NCI-H524 treated with DMSO at 0.1 percent for 48 hours (cell line): Measurements from ENCODE around the gene C7.
"Not testable (repeated sequence)": the region's sequence is repeated elsewhere in the genome, so short reads cannot be mapped to it uniquely, and the experiment has no call there.

Experiments
- DNase-seq: peaks from one replicate; lab custom pipeline; 2025; lab: John Stamatoyannopoulos, UW

C7 gene

GRCh38 chr5:40991168-40991980 lies 82.1 kb downstream of the C7 start:
- DNase-seq: no peak

- no peak for DNase-seq
These were observed 82.8 kb downstream of the C7 start for GRCh38 chr5:40991981-40992559.

- no peak for DNase-seq
These were observed 86.7 kb downstream of the C7 start for GRCh38 chr5:40995801-40996586.

DNA sequence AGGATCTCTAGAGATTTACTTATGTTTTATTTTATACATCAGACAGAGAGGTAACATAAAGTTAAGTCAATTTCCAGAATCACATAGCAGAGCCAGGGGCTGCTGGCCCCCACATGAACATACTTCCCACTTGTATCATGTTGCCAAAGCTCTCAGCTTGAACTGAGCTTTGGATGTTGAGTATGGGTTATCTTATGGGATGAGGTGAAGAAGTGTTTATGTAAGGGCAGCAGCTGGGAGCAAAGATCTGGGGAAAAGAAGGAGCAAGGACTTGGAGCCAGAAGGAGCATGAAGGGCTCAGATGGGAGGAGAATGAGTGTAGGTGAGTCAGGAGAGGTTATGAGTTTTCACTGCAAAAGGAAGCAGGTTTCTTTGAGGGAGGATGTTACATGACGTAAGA lies 89.8 kb downstream of the C7 start:
- no peak for DNase-seq

DNA sequence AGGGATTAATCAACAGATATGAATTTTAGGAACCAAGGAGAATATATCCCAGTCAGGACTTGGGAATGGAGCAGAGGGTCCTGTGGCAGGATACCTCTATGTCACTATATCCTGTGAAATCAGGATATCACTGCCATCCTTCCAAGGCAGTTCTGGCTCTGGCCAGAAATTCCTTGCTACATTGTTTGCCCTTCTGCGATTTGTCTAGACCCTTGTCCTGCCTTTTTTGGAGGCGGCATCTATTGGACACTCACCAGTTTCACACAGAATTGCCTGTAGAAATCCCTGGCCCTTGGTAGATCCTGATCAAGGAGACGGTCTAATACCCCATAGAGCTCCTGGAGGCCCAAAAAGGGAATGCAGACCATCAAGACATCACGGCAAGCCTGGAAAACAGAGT lies 90.7 kb downstream of the C7 start:
- DNase-seq: no peak

DNA sequence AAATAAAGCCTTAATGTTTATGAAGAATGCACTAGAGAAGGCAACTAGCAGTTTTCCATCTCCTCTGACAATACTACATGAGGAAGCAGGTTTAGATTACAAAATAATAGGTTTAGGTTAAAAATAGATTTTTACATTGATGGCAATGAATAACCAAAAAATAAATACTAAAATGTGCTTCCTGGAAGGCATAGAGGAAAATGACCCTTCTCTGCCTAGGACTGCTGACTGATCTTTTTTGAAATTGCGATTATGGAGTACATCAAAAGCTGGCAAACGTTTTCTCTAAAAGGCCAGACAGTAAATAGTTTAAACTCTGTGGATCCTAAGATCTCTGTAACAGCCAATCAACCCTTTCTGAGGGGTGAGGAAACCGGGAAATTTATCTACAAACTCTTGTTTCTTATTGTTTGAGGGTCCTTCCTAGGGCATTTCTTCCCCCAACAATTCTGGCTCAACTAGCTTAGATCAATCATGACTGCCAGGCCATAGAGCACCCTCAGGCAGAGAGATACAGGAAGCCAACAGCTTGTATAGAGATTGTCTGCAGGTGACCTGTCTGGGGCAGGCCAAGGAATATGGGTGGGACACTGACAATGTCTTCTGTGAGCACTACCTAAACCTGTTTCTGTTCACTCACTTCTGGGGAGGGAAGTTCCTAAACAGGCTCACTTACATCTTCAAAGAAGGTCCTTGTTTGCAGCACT lies 94.5 kb downstream of the C7 start:
- no peak for DNase-seq

GRCh38 chr5:41004931-41005330 lies 95.6 kb downstream of the C7 start:
- no peak for DNase-seq

DNA sequence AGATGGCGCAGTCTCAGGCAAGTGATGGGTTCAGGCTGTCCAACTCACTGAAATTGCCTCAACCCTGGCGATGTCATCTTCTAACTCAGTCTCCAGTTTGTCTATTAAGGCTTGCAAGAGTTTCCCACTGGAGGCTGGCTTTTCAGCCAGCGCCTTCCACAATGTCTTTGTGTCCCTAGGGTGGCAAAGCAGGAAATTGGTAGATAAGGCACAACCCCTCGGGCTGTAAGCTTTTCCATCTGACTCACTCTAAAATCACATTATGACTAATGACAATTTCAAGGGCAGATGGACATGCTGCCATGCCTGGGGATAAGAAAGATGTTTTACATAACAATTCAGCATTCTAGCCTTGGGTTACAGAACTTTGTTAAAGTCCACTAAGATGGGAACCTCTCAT lies 99.9 kb downstream of the C7 start:
- no peak for DNase-seq

DNA sequence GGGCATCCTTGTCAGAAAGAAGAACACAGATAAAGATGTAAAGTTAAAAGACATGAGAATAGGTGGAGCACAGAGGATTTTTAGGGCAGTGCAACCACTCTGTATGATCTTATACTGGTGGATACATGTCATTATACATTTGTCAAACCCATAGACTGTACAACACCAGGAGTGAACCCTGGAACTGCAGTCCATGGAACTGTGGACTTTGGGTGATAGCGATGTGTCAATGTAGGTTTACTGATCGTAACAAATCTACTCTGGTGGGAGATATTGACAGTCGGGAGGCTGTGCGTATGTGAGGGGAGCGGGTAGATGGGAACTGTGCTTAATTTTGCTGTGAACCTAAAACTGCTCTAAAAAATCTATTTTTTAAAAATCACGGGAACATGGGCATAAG lies 101.3 kb downstream of the C7 start:
- no peak for DNase-seq

DNA sequence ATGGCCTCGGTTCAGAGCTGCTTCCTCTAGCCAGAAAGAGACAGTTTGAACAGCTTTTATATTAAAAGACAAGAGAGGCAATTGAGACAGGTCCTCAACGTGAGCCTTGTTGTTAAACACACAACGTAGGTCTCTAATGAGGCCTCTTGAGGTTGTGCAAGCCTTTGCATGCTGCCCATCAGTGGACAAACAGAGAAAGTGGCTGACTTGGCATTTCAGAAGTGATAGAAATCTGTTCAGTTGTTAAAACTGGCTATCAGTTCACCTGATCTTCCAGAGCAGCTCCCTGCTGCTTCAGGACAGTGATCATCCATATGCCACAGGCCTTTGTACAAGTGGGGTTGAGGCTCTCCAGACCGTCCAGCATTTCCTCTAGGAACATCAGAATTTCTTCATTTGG lies 103.0 kb downstream of the C7 start:
- no peak for DNase-seq

DNA sequence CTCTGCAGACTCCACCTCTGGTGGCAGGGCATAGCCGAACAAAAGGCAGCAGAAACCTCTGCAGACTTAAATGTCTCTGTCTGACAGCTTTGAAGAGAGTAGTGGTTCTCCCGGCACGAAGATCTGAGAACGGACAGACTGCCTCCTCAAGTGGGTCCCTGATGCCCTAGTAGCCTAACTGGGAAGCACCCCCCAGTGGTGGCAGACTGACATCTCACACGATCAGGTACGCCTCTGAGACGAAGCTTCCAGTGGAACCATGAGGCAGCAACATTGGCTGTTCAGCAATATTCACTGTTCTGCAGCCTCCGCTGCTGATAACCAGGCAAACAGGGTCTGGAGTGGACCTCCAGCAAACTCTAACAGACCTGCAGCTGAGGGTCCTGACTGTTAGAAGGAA lies 113.3 kb downstream of the C7 start:
- DNase-seq: not testable (repeated sequence)
